ENCODE measurements around the gene PBX4. TPM values are rescaled to one million over a fixed set of nuclear protein-coding genes. Genes with fewer than 3 reads are reported as not detected.

PBX4 gene
- total and polyA plus RNA-seq, 2 donors (not counting 3 experiments of a cell fraction or from before 2014, with no cell fraction given): not detected

GRCh38 chr19:19637186-19637522, 18.7 kb upstream of the PBX4 start:
- H2AFZ ChIP-seq (ENCODE audit: low read depth, low read length): no peak overlapping the region
- ChIA-PET POLR2A (no interaction called here), CTCF (no interaction called here)
- H3K36me3 ChIP-seq (ENCODE audit: control insufficient read depth in 2 of 2, extremely low read depth in 1 of 2, insufficient read depth in 2 of 2, low read length in 2 of 2): peaks cover 3 to 21% of the 10 kb centered on the region in 2 experiments
- no peaks in the 10 kb centered on the region for H3K79me2 ChIP-seq (ENCODE audit: control insufficient read depth, insufficient read depth, low read length)
- no peaks in the 10 kb centered on the region for H3K4me1 ChIP-seq (ENCODE audit: control insufficient read depth, extremely low read depth, insufficient read depth, low read length)
- no peaks in the 10 kb centered on the region for H3K9me1 ChIP-seq (replicated peaks; ENCODE audit: control insufficient read depth, extremely low read depth, insufficient read depth, low read length)
- no peak for FAIRE-seq
- H4K20me1 ChIP-seq (replicated peaks; ENCODE audit: control insufficient read depth, extremely low read depth, insufficient read depth, low read length): no peaks in the 10 kb centered on the region
- no TSS peak for BruUV-seq (replicated peaks)
- no peaks in the 10 kb centered on the region for H3K27me3 ChIP-seq (ENCODE audit: control insufficient read depth in 2 of 2, insufficient read depth in 2 of 2, low read length in 2 of 2)
- no peak for DNase-seq (ENCODE audit: low read depth, low spot score)
- no peak overlapping the region for H3K9ac ChIP-seq (replicated peaks; ENCODE audit: extremely low read depth, insufficient read depth, low read length)
- no peak overlapping the region for H3K4me2 ChIP-seq (ENCODE audit: insufficient read depth, low read length)
- H3K27ac ChIP-seq (ENCODE audit: insufficient read depth, low read depth, low read length): no peak overlapping the region
- dilution Hi-C loops (cut with MboI; ENCODE audit: extremely low pct_ligation_motif_present, low sequenced_read_pairs): no loop called here
- intact Hi-C loops (cut with micrococcal nuclease): no loop called here
- H3K4me3 ChIP-seq (replicated peaks in 1 of 3; ENCODE audit: insufficient read depth in 1 of 3, low read depth in 1 of 3, low read length in 3 of 3): no peak overlapping the region
- H3K9me3 ChIP-seq (replicated peaks; ENCODE audit: control insufficient read depth, insufficient read depth, low read length): no peaks in the 10 kb centered on the region
- no peak for TF ChIP-seq GATA2 (IDR thresholded peaks at IDR 0.05; ENCODE audit: insufficient read depth, insufficient read length, low read depth, low read length)
- no peak for TF ChIP-seq MYC (IDR thresholded peaks at IDR 0.05; ENCODE audit: low read depth, low read length)
- TF ChIP-seq POLR2AphosphoS5 (IDR thresholded peaks at IDR 0.05; ENCODE audit: insufficient read depth, low read depth, low read length): no peak
- no peak for TF ChIP-seq CTCF (IDR thresholded peaks at IDR 0.05; ENCODE audit: extremely low read depth in 1 of 2, insufficient read depth in 1 of 2, low read depth in 1 of 2, low read length in 2 of 2)
- TF ChIP-seq EZH2 (IDR thresholded peaks at IDR 0.05; ENCODE audit: borderline replicate concordance, low read depth, low read length, severe bottlenecking): no peak
- TF ChIP-seq JUN (IDR thresholded peaks at IDR 0.05; ENCODE audit: borderline replicate concordance, insufficient read depth, insufficient read length, low read depth): no peak
- TF ChIP-seq POLR2A (IDR thresholded peaks at IDR 0.05; ENCODE audit: low read depth, low read length): no peak
- TF ChIP-seq MAX (IDR thresholded peaks at IDR 0.05; ENCODE audit: insufficient read depth, insufficient read length): no peak
- no peak for TF ChIP-seq FOS (IDR thresholded peaks at IDR 0.05; ENCODE audit: borderline replicate concordance, insufficient read depth, low read length)
